ENCODE measurements around the gene TMEM130. TPM values are rescaled to one million over a fixed set of nuclear protein-coding genes. Genes with fewer than 3 reads are reported as not detected.

TMEM130 gene
- polyA plus RNA-seq, 1 of the 3 experiments (the other 2 are of a cell fraction) = 1.2 TPM

GRCh38 chr7:98831641-98832221, 38.1 kb downstream of the TMEM130 start (continued):
- TF ChIP-seq ZBTB33 (IDR thresholded peaks at IDR 0.05; ENCODE audit: borderline replicate concordance, low read depth) = no peak
- no peak for TF ChIP-seq ELF1 (IDR thresholded peaks at IDR 0.05)

GRCh38 chr7:98830972-98831548, 38.8 kb downstream of the TMEM130 start:
- no peaks in the 10 kb centered on the region for H3F3A ChIP-seq (replicated peaks; ENCODE audit: insufficient read depth)
- ChIA-PET POLR2A (no interaction called here), CTCF (interaction anchor here (0.7 to 19.4 kb wide), 40 partner anchors 11 to 878 kb away, joined by 3 to 673 read pairs (median 4); partner anchors contain the start of genes NPTX2 and TRRAP)
- no peak overlapping the region for H3K9ac ChIP-seq
- H2AFZ ChIP-seq (ENCODE audit: low read depth) = no peak overlapping the region
- no peaks in the 10 kb centered on the region for H3K9me3 ChIP-seq
- no peak overlapping the region for H3K4me2 ChIP-seq
- H3K4me3 ChIP-seq (ENCODE audit: low read depth in 2 of 2, low read length in 1 of 2) = no peak overlapping the region
- no peak for DNase-seq
- no peaks in the 10 kb centered on the region for H4K20me1 ChIP-seq (ENCODE audit: insufficient read depth)
- no peaks in the 10 kb centered on the region for H3K36me3 ChIP-seq (replicated peaks in 1 of 2; ENCODE audit: control insufficient read depth in 1 of 2, insufficient read depth in 2 of 2, low read length in 1 of 2)
- peaks cover 8% of the 10 kb centered on the region for H3K27me3 ChIP-seq (ENCODE audit: insufficient read depth)
- no peak overlapping the region for H3K27ac ChIP-seq (ENCODE audit: low read depth in 2 of 2, low read length in 1 of 2)
- H3K79me2 ChIP-seq (ENCODE audit: insufficient read depth) = no peaks in the 10 kb centered on the region
- no peak for TF ChIP-seq RXRA (IDR thresholded peaks at IDR 0.05; ENCODE audit: borderline replicate concordance, low read depth)
- no peak for TF ChIP-seq ELF1 (IDR thresholded peaks at IDR 0.05)
- TF ChIP-seq ZBTB33 (IDR thresholded peaks at IDR 0.05; ENCODE audit: borderline replicate concordance, low read depth) = no peak
- TF ChIP-seq TCF12 (IDR thresholded peaks at IDR 0.05) = no peak
- TF ChIP-seq RCOR1 (IDR thresholded peaks at IDR 0.05; ENCODE audit: low read length) = no peak
- no peak for TF ChIP-seq EZH2phosphoT487 (IDR thresholded peaks at IDR 0.05; ENCODE audit: borderline replicate concordance, low read depth)
- no peak for TF ChIP-seq NRF1 (IDR thresholded peaks at IDR 0.05; ENCODE audit: low read depth, low read length)
- no peak for TF ChIP-seq IRF3 (IDR thresholded peaks at IDR 0.05; ENCODE audit: low read depth, low read length)
- no peak for TF ChIP-seq FOXJ3 (CRISPR knock-in tag; IDR thresholded peaks at IDR 0.05)
- TF ChIP-seq, protein P1, sequence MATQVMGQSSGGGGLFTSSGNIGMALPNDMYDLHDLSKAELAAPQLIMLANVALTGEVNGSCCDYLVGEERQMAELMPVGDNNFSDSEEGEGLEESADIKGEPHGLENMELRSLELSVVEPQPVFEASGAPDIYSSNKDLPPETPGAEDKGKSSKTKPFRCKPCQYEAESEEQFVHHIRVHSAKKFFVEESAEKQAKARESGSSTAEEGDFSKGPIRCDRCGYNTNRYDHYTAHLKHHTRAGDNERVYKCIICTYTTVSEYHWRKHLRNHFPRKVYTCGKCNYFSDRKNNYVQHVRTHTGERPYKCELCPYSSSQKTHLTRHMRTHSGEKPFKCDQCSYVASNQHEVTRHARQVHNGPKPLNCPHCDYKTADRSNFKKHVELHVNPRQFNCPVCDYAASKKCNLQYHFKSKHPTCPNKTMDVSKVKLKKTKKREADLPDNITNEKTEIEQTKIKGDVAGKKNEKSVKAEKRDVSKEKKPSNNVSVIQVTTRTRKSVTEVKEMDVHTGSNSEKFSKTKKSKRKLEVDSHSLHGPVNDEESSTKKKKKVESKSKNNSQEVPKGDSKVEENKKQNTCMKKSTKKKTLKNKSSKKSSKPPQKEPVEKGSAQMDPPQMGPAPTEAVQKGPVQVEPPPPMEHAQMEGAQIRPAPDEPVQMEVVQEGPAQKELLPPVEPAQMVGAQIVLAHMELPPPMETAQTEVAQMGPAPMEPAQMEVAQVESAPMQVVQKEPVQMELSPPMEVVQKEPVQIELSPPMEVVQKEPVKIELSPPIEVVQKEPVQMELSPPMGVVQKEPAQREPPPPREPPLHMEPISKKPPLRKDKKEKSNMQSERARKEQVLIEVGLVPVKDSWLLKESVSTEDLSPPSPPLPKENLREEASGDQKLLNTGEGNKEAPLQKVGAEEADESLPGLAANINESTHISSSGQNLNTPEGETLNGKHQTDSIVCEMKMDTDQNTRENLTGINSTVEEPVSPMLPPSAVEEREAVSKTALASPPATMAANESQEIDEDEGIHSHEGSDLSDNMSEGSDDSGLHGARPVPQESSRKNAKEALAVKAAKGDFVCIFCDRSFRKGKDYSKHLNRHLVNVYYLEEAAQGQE (IDR thresholded peaks at IDR 0.05; ENCODE audit: low read depth, low read length) = no peak
- no peak for TF ChIP-seq JUND (IDR thresholded peaks at IDR 0.05)
- TF ChIP-seq GATA2 (CRISPR knock-in tag; IDR thresholded peaks at IDR 0.05) = no peak
- TF ChIP-seq MEF2A (IDR thresholded peaks at IDR 0.05; ENCODE audit: borderline replicate concordance, low read depth) = no peak
- TF ChIP-seq FOSL2 (IDR thresholded peaks at IDR 0.05; ENCODE audit: borderline replicate concordance, low read depth) = no peak
- TF ChIP-seq CTCF (IDR thresholded peaks at IDR 0.05) = no peak
- H3K9me2 ChIP-seq = no peaks in the 10 kb centered on the region
- WGBS (ENCODE audit: low lambda C conversion rate) = 60% methylated on average over 2 of the region's 2 CpGs
- peaks cover 0 to 16% of the 10 kb centered on the region in 2 experiments; a peak in 1 of 4 replicates for H3K4me1 ChIP-seq (ENCODE audit: control insufficient read depth in 1 of 2, insufficient read depth in 2 of 2, low read depth in 1 of 2, low read length in 1 of 2)

All from SK-N-SH (cell line).